GM19467 (cell line): ENCODE measurements around the gene MS4A18.

Experiments
- ATAC-seq: cut with Tn5 transposase; IDR thresholded peaks from one replicate; pipeline ENCODE4 v1.9.1; 2021; ENCODE audit warnings: mild to moderate bottlenecking, moderate library complexity; ENCODE audit not compliant: unreplicated experiment

Gene MS4A18

DNA sequence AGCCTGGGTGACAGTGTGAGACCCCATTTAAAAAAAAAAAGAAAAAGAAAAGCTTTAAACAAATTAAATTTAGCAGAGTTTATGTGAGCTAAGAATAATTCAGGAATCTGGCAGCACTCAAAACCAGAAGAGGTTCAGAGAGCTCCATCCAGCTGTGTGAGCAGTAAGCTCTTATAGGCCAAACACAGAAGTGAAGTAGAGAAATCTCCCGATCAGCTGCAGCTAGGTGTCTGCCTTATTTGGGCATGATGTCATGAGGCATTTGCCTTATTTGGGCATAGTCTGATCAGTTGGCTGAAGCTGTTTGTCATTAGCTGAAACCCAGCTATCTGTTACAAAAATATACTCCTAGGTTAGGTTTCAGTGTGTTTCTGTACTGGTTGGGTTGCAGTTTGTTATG is 40.4 kb downstream of the MS4A18 start:
- ATAC-seq: no peak

DNA sequence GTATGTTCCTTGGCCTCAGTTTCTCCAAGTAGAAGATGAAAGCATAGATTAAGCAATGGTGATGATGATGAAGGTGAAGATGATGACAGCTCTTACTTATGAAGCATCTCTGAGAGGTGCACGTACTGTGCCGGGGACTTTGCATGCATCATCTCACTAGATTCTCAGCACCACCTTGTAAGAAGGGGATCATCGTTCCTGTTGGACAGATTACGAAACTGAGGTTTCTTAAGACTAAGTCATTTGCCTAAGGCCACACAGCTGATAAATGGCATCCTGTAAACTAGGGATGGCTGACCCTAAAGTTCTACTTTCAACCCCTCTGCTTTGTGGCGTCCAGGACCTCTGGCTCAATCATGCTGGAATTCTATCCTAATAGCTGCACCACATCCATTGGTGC is 40.8 kb downstream of the MS4A18 start:
- ATAC-seq: no peak

DNA sequence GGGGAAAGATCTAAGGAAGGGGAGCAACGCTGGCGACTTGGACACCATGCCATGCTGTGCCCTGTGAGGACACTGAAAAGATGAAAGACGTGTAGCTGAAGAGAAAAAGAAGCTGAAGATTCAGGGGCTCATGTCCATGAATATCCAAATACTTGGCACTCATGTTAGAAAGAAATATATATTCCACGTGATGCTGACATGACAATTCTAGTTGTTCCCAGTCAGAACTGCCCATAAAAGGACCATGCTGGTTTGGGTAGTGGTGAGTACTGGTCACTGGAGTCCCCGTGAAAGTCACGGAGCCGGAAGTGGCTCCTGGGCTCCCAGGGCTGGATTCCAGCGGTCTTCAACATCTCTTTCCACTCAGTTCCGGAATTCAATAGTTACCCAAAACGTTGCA is 42.0 kb downstream of the MS4A18 start:
- no peak for ATAC-seq

DNA sequence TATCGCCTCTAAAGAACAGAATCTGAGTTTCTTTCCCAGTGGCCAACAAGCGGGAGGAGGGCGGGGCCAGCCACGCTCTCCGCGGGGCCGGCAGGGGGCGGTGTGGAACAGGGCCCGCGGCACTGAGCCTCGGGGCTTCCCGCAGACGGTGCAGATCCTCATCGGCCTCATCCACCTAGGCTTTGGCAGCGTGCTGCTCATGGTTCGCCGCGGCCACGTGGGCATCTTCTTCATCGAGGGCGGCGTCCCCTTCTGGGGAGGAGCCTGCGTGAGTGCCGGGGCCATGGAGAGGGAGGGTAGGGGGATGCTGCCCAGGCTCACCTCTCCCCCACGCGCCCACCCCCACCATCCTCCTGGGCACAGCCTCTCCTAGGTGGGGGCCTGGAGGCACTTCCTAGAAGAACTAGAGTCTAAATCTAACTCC is 42.9 kb downstream of the MS4A18 start:
- no peak for ATAC-seq

DNA sequence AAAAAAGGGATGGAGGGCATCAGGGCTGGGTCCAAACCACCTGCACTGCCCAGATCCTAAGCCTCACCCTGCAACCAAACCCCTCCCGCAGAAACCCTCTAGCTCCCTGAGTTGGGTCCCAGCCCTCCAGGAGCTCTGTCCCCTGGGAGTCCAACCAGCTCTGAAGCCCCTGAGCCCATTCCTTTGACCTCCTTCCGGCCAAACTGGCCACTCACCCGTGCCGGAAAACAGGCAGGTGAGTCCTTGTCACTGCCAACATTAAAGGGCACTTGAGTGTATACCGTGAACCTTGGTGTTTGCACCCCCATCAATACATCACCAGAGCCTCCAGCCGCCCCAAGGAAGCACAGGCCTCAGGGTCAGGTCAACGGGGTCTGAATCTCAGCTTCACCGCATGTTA is 43.7 kb downstream of the MS4A18 start:
- no peak for ATAC-seq

DNA sequence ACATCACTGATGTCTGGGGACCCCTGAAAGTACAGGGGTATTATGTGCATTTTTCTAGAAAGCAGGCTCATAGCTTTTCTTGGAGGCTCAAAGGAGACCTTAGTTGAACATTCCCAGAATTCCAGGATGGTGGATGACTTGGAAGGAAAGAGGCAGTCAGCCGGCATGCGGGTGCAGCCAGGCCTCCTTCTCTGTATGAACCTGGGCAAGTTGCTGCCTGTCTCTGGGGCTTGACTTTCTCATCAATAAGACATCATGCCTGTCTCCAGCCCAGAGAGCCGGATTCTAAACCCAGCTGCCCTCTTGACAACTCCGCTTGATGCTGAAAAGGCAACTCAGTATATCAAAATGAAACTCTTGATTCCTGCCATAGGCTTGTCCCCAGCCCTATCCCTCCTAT is 44.8 kb downstream of the MS4A18 start:
- ATAC-seq: no peak

DNA sequence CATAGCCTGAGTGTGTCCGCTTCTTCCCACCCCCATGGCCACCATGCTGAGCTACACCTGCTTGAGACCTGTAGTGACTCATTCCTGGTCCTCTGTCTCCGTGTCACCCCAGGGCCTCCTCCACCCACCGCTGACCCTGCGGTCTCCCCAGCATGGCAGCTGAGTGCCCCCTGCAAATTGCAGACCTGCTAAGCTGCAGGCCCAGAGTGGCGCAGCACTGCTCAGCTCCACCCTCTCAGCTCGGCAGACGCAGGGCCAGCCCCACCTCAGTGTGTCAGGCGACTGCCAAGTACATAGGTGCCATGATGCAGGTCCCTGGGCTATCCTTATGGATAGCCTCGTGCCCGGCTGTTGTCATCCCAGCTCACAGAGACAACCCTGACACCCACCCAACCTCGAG is 45.3 kb downstream of the MS4A18 start:
- ATAC-seq: no peak

DNA sequence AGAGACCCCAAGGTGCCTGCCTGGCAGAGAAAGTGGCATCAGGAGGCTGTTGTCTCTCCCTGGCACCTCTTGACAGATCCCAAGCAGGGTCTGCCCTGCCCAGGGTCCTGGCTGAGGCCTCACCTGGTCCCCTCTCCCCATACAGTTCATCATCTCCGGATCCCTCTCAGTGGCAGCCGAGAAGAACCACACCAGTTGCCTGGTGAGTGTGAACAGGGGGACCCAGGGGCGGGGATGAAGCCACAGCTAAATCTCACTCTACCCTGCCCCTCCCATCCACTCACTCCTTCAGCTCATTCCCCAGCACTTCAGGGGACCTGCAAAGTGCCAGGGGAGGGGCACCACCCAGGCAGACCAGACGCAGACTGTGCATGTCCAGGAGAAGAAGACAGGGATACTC is 46.6 kb downstream of the MS4A18 start:
- no peak for ATAC-seq

DNA sequence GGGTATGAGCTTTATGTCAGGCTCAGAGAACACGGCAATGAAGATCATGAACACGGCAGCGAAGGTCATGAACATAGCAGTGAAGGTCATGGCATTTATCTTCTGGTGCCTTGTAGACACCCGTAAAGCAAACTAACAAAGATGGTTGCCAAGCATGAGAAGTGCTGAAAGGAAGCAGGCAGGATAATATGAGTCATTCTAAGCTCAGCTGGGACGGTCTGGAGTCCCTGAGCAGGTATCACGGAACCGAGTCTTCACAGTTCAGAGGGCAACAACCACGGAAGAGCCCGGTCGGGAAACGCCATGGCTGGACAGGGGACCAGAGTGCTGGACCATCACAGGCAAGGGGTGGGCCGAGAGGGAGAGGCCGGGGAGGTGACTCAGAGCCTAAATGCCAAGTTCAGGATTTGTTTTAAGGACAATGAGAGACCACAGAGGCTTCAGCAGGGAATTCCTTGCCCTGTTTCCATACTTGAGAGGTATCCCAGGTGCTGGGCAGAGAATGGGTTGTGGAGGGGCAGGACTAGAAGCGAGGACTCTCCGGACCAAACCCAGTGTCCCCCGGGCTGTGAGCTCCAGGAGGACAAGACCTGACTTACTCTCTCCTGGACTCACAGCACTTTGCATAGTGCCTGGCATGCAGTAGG is 47.5 kb downstream of the MS4A18 start:
- no peak for ATAC-seq

DNA sequence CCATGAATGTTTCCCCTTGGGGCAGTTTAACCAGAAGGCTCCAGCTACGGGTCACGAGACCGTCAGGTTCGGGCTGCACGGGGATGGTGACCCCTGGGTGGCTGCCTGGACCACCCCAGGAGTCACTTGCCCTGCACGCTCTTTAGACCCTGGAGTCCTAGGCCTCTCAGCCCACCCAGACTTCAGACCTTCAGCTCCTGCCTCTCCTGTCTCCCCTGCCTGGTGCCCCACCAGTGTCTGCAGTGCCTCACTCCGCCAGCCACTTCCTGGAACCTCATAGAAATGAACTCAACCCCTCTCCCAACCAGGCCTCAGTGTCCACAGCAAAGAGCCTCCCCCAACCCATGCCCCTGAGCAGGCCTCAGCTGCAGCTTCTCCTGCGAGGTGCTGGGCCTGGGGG is 48.1 kb downstream of the MS4A18 start:
- no peak for ATAC-seq

DNA sequence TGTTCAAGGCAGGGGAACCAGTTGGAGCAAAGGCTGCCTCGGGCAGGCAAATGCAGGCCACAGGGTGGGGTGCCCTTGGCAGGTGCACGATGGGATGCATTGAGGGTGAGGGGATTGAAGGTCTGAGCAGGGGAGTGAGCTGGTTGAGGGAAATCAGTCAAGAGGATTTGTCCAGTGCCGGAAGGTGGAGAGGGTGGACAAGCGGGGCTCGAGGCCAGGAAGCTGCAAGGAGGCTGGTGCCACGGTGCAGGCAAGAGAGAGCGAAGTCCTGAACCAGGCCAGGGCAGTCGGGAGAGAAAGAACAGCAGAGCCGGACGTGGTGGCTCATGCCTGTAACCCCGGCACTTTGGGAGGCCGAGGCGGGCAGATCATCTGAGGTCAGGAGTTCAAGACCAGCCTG is 50.2 kb downstream of the MS4A18 start:
- no peak for ATAC-seq

DNA sequence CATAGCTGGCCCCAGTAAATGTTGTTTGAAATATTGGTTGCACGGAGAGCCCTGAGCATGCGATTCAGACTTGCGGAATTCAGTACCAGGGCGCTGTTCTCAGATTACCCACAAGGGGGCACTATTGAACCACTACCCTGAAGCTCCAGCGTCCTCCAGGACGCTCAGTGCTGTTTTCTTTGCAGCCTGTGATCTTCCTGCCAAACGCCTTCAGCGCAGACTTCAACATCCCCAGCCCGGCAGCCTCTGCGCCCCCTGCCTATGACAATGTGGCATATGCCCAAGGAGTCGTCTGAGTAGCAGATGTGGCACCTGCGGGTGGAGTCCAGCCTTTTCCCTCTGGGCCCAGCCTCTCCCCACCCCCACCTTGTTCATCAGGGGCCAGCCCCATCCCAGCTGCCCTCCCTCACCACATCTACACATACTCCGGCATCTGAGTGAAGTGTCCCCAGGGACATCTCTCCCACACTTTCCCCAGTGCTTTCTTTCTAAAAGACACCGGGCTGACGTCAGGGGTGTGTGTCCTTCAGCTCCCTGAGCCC is 51.0 kb downstream of the MS4A18 start:
- ATAC-seq: peak; percentile 66

DNA sequence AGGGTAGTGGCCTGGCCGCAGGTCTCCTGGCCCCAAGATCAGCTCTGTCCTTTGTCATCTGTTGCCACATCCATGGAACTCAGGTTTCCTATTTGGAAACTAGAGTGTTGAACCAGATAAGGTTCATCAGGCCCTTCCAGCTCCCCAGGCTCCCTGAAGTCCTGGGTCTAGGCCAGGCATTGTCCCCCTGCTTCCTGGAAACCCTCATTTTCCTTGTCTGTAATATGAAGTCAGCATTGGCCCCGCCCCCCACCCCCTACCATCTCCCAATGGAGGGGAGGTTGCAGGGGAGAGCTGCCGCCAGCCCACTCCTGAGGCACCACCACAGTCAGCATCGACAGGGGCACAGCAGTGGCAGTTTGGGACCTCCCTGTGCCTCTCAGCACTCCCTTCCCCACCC is 51.6 kb downstream of the MS4A18 start:
- ATAC-seq: no peak

DNA sequence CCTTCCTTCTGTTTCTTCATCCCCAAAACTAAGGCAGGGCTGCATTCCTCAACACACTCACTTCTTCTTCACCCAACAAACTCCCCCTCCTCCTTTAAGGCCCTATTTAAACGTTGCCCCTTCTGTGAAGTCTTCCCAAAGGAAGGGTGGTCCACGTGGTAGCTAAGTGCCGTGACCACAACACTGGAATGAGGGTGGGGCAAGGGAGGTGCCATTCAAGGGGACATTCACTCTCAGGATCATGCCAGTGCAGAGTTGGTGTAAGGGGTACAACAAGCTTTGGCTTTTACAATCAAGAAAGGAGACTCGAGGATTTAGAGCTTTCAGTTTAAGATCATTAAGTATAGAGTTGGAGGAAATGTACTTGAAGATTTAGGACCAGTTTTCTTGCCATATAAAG is 52.6 kb downstream of the MS4A18 start:
- ATAC-seq: no peak

DNA sequence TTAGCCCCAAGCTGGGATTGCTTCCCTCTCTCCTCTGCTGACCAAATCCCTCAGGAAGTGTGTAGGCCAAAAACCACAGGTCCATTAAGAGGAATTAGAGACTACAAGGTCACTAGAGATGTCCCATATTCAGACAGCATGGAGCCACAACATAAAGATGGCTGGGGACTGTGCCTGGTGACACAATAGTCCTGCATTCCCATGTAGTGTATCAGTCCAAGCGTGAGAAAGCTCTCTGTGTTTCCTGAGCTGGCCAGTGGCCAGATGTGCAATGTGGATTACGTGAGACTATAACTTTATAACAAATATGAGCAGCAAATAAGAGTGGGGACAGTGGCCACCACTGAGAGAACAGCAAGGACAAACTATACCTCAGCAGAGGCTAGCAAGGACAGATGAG is 53.1 kb downstream of the MS4A18 start:
- no peak for ATAC-seq

DNA sequence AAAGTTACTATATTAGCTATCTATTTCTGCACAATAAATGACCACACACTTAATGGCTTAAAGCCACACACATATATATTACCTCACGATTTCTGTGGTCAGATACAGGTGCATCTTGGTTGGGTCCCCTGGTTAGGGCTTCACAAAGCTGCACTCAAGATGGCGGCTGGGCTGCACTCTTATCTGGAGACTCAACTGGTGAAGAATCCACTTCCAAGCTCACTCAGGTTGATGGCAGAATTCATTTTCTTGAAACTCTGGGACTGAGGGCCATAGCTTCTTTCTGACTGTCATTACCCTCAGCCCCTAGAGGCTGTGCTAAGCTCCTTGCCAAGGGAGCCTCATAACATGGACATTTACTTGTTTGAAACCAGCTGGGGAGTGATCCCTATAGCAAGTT is 55.5 kb downstream of the MS4A18 start:
- no peak for ATAC-seq

DNA sequence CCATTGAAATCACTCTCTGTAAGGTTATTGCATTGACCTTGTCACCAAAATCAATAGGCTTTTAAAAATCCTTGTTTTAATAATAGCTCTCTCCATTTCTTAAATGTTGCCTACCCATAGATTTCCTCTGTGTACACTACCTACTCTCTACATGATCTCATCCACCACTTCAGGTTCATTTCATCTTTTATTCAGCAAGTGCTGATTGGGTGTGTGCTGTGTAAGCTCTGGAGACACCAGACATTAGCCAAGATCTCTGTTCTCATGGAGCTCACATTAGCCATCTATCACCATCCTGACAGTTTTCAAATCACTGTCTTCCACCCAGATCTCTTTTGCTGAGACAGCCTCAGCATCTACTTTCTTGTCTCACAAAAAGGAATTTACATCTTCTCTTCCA is 56.3 kb downstream of the MS4A18 start:
- ATAC-seq: no peak

DNA sequence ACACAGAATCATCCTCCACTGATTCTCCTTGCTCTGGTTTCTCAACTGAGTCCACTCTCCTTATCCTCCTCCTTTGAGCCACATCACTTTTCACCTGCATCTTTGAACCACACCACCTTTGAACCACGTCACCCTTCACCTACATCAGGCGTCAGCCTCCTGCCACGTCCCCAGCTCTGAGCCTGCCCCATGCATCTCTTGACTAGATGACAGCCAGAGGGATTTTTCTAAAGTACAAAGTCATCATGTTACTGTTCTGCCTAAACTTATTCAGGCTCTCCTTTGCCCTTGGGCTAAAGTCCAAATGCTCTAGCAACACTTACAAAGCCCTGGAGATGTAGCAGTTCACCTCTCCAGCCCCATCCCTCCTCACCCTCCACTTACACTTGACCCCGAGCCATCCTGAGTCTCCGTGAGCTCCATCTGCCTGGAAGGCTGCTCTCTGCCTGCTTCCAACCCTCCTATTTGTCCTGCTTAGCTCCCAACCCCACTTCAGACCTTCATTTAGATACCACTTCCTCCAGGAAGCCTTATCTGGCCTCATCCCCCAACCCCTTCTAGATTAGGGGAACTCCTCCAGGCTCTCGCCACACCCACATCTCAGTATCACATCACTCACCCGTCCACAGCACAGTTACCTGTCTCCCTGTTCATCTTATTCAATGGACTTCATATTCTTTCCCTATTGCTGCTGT is 56.9 kb downstream of the MS4A18 start:
- no peak for ATAC-seq

DNA sequence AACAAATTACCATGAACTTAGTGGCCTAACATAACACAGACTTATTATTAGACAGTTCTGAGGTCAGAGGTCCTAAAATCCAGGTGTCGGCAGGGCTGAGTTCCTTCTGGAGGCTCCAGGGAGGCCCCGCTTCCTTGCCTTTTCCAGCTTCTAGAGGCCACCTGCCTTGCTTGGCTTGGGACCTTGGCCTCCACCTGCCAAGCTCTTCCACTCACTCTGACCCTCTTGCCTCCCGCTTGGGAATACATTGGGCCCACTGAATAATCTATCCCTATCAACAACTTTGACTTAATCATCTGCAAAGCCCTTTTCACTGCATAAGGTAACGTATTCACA is 57.4 kb downstream of the MS4A18 start:
- no peak for ATAC-seq

DNA sequence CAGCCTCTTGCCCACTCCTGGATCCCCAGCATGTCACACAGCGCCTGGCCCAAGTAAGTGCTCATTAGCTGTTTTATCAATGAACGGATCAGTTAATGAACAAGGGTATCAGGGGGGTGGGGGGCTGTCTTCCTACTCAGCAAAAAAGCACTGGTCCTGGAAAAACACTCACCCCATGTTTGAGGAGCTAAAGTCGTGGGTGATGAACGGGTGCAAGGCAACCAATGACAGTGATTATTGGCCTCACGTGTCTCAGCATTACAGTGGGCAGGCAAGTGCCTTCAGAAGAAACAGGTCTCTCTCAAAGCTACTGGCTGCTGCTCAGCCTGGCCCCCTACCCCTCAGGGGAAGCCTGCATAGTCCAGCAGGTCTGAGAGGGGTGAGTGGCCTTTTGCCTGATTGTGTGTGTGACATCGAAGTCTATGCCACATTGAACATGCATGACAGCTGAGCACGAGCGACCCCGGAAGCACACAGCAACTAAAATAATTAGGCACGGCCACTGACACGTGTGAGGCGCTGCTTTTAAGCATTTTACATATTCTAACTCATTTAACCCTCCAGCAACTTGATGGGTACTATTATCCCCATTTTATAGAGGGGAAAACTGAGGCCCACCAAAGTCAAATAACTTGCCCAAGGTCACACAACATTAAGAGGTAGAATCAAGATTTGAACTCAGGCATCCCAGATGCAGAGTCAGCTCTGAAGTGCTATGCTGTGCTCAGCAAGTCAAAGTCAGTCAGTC is 58.0 kb downstream of the MS4A18 start:
- ATAC-seq: no peak

DNA sequence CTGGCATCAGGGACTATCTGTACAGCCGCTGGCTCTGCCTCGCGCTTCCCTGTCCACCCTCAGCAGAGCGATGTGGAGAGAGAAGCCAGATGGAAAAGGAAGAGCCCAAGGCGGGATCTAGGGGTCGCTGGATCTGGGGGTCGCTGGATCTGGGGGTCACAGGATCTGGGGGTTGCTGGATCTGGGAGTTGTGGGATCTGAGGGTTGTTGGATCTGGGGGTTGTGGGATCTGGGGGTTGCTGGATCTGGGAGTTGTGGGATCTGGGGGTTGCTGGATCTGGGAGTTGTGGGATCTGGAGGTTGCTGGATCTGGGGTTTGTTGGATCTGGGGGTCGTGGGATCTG is 58.6 kb downstream of the MS4A18 start:
- ATAC-seq: no peak

DNA sequence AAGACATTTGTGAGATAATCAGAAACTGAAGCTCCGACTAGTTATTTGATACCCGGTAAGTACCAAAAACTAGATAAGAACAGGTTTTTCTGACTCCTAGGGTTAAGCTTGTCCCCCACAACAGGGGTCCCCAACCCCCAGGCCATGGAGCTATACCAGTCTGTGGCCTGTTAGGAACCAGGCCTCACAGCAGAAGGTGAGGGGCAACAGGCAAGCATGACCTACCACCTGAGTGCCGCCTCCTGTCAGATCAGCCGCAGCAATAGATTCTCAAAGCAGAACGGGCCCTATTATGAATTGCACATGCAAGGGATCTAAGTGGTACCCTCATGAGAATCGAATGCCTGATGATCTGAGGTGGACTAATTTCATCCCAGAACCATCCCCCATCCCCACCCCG is 59.4 kb downstream of the MS4A18 start:
- ATAC-seq: no peak
